GM23338 (cell line): ENCODE data around the gene WBP11. TPM values are rescaled to one million over a fixed set of nuclear protein-coding genes. Genes with fewer than 3 reads are reported as not detected.

Experiments used
- ATAC-seq: fragments of 200-7000 bp; cut with Tn5 transposase; 3 replicates; pipeline ENCODE4 v1.9.1; 2020
- DNase-seq: peaks from one replicate; pipeline ENCODE4 v3.0.0-alpha.2; 2015; ENCODE audit warnings: low spot score
- H2AFZ ChIP-seq: fragments of 200-600 bp; sonication (generic); 2 replicates; pipeline ENCODE4 v1.8.0; 2016; ENCODE audit warnings: antibody characterized with exemption, mild to moderate bottlenecking, moderate library complexity
- H3F3A ChIP-seq: fragments of 200-600 bp; sonication (generic); replicated peaks from 2 replicates; pipeline ENCODE4 v1.8.0; 2017; ENCODE audit warnings: antibody characterized with exemption, mixed run types, low read depth
- H3K27ac ChIP-seq: fragments of 200-600 bp; sonication (generic); 2 replicates; pipeline ENCODE4 v1.6.1; 2016; ENCODE audit warnings: low read depth
- H3K27me3 ChIP-seq: fragments of 200-600 bp; sonication (generic); 2 replicates; pipeline ENCODE4 v1.8.0; 2016; ENCODE audit warnings: mild to moderate bottlenecking, mixed run types, moderate library complexity; ENCODE audit not compliant: insufficient read depth
- H3K36me3 ChIP-seq: fragments of 200-600 bp; sonication (generic); 2 replicates; pipeline ENCODE4 v1.8.0; 2016; ENCODE audit warnings: mild to moderate bottlenecking; ENCODE audit not compliant: insufficient read depth
- H3K4me1 ChIP-seq: fragments of 200-600 bp; sonication (generic); 2 replicates; pipeline ENCODE4 v1.8.0; 2016; ENCODE audit warnings: mild to moderate bottlenecking, moderate library complexity; ENCODE audit not compliant: insufficient read depth
- H3K4me2 ChIP-seq: fragments of 200-600 bp; sonication (generic); 2 replicates; pipeline ENCODE4 v1.7.1; 2017; ENCODE audit warnings: mixed run types
- H3K4me3 ChIP-seq: fragments of 200-600 bp; sonication (generic); 2 replicates; pipeline ENCODE4 v1.6.1; 2016; ENCODE audit warnings: mixed run types
- H3K79me2 ChIP-seq: fragments of 200-600 bp; sonication (generic); replicated peaks from 2 replicates; pipeline ENCODE4 v1.8.0; 2017; ENCODE audit warnings: mild to moderate bottlenecking; ENCODE audit not compliant: insufficient read depth
- H3K9me2 ChIP-seq: fragments of 200-600 bp; sonication (generic); 2 replicates; pipeline ENCODE4 v1.8.0; 2017; ENCODE audit not compliant: insufficient read depth
- H4K20me1 ChIP-seq: fragments of 200-600 bp; sonication (generic); replicated peaks from 2 replicates; pipeline ENCODE4 v1.8.0; 2017; ENCODE audit warnings: mild to moderate bottlenecking; ENCODE audit not compliant: insufficient read depth
- H3K27ac Mint-ChIP-seq: 2 replicates; pipeline ENCODE4 v1.8.0; 2020; ENCODE audit warnings: inconsistent platforms, mild to moderate bottlenecking, moderate library complexity, mixed read lengths
- H3K27me3 Mint-ChIP-seq: 3 replicates; pipeline ENCODE4 v1.8.0; 2022; ENCODE audit warnings: low read depth, mild to moderate bottlenecking, moderate library complexity, mixed read lengths, inconsistent platforms; ENCODE audit not compliant: insufficient read depth, poor library complexity
- H3K36me3 Mint-ChIP-seq: 3 replicates; pipeline ENCODE4 v1.8.0; 2021; ENCODE audit warnings: low read depth, mild to moderate bottlenecking, inconsistent platforms, moderate library complexity, mixed read lengths
- H3K4me1 Mint-ChIP-seq: 3 replicates; pipeline ENCODE4 v1.8.0; 2020; ENCODE audit warnings: mild to moderate bottlenecking, inconsistent platforms, mixed read lengths
- H3K4me3 Mint-ChIP-seq: 3 replicates; pipeline ENCODE4 v1.8.0; 2021; ENCODE audit warnings: moderate library complexity, mild to moderate bottlenecking, inconsistent platforms, mixed read lengths
- H3K9me3 Mint-ChIP-seq: 3 replicates; pipeline ENCODE4 v1.8.0; 2020; ENCODE audit warnings: moderate library complexity, mild to moderate bottlenecking, inconsistent platforms, mixed read lengths
- CREB1 ChIP-seq: fragments of 250-450 bp; sonication (Bioruptor Pico); IDR thresholded peaks from 2 replicates; pipeline ENCODE4 v1.5.0; 2020; ENCODE audit warnings: low read depth, mild to moderate bottlenecking, moderate library complexity
- CTCF ChIP-seq, 2 experiments: fragments of 200-600 bp in 1 of 2; sonication (generic) in 1 of 2; conservative IDR thresholded peaks; 2 replicates each; pipeline versions ENCODE4 v1.5.1 to v1.6.1; 2016 to 2017; ENCODE audit warnings: antibody characterized with exemption in 2 of 2, low read depth in 2 of 2, mild to moderate bottlenecking in 2 of 2, moderate library complexity in 1 of 2
- EZH2 ChIP-seq: fragments of 200-600 bp; sonication (generic); IDR thresholded peaks from one replicate; pipeline ENCODE4 v1.8.0; 2017; ENCODE audit warnings: antibody characterized with exemption, mild to moderate bottlenecking, low read depth; ENCODE audit not compliant: unreplicated experiment
- EZH2phosphoT487 ChIP-seq: fragments of 200-600 bp; sonication (generic); IDR thresholded peaks from one replicate; pipeline ENCODE4 v1.8.1; 2018; ENCODE audit warnings: antibody characterized with exemption; ENCODE audit not compliant: unreplicated experiment
- JUNB ChIP-seq: IDR thresholded peaks from one replicate; pipeline ENCODE4 v1.6.1; 2016; ENCODE audit warnings: antibody characterized with exemption; ENCODE audit not compliant: unreplicated experiment
- NANOG ChIP-seq: IDR thresholded peaks from 2 replicates; pipeline ENCODE4 v1.6.1; 2016; ENCODE audit warnings: antibody characterized with exemption, borderline replicate concordance
- POLR2AphosphoS5 ChIP-seq: IDR thresholded peaks from 2 replicates; pipeline ENCODE4 v1.6.1; 2016; ENCODE audit warnings: antibody characterized with exemption, low read depth
- STAT1 ChIP-seq: IDR thresholded peaks from one replicate; pipeline ENCODE4 v1.6.1; 2016; ENCODE audit warnings: antibody characterized with exemption; ENCODE audit not compliant: unreplicated experiment
- ZNF114 ChIP-seq: fragments of 250-450 bp; sonication (Bioruptor Pico); IDR thresholded peaks from 2 replicates; pipeline ENCODE4 v1.5.0; 2020; ENCODE audit warnings: mild to moderate bottlenecking, moderate library complexity
- ZNF331 ChIP-seq: fragments of 250-450 bp; sonication (Bioruptor Pico); IDR thresholded peaks from 2 replicates; pipeline ENCODE4 v1.5.0; 2020; ENCODE audit warnings: low read depth, mild to moderate bottlenecking, moderate library complexity
- ZNF462 ChIP-seq: fragments of 250-450 bp; sonication (Bioruptor Pico); IDR thresholded peaks from 2 replicates; pipeline ENCODE4 v1.5.0; 2020; ENCODE audit warnings: mild to moderate bottlenecking, moderate library complexity
- polyA plus RNA-seq: library from polyadenylated mRNA; unstranded; fragments of >200 nt; fragmentation: Nextera tagmentation; extraction: Ambion mirVana; gene quantifications from 2 replicates; pipeline ENCODE4 v1.2.1, GENCODE V29; 2016
- total RNA-seq: library from RNA; depleted of rRNA; stranded (reverse); fragments of >200 nt; shearing (Covaris generic); gene quantifications from 2 replicates; pipeline ENCODE4 v1.2.3, GENCODE V29; 2014
- TF ChIP-seq, protein P1 (sequence below): IDR thresholded peaks from one replicate; pipeline ENCODE4 v1.6.1; 2018; ENCODE audit warnings: antibody characterized with exemption; ENCODE audit not compliant: unreplicated experiment
- TF ChIP-seq, protein P2 (sequence below): IDR thresholded peaks from 2 replicates; pipeline ENCODE4 v1.6.1; 2016; ENCODE audit warnings: antibody characterized with exemption

WBP11 gene
- total and polyA plus RNA-seq, 2 experiments from 2014 or later = 57.1 to 148 TPM

- TF ChIP-seq POLR2AphosphoS5 = peak; percentile 92
- TF ChIP-seq CTCF (conservative IDR thresholded peaks at IDR 0.05; ENCODE audit: low read depth in 2 of 2) = no peak
- no peak for TF ChIP-seq ZNF331 (CRISPR knock-in tag)
- TF ChIP-seq ZNF114 (CRISPR knock-in tag) = no peak
- TF ChIP-seq, protein P1, sequence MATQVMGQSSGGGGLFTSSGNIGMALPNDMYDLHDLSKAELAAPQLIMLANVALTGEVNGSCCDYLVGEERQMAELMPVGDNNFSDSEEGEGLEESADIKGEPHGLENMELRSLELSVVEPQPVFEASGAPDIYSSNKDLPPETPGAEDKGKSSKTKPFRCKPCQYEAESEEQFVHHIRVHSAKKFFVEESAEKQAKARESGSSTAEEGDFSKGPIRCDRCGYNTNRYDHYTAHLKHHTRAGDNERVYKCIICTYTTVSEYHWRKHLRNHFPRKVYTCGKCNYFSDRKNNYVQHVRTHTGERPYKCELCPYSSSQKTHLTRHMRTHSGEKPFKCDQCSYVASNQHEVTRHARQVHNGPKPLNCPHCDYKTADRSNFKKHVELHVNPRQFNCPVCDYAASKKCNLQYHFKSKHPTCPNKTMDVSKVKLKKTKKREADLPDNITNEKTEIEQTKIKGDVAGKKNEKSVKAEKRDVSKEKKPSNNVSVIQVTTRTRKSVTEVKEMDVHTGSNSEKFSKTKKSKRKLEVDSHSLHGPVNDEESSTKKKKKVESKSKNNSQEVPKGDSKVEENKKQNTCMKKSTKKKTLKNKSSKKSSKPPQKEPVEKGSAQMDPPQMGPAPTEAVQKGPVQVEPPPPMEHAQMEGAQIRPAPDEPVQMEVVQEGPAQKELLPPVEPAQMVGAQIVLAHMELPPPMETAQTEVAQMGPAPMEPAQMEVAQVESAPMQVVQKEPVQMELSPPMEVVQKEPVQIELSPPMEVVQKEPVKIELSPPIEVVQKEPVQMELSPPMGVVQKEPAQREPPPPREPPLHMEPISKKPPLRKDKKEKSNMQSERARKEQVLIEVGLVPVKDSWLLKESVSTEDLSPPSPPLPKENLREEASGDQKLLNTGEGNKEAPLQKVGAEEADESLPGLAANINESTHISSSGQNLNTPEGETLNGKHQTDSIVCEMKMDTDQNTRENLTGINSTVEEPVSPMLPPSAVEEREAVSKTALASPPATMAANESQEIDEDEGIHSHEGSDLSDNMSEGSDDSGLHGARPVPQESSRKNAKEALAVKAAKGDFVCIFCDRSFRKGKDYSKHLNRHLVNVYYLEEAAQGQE = no peak
- TF ChIP-seq EZH2 = no peak
- TF ChIP-seq EZH2phosphoT487 = no peak
- no peak for TF ChIP-seq NANOG
- TF ChIP-seq STAT1 = no peak
- TF ChIP-seq, protein P2, sequence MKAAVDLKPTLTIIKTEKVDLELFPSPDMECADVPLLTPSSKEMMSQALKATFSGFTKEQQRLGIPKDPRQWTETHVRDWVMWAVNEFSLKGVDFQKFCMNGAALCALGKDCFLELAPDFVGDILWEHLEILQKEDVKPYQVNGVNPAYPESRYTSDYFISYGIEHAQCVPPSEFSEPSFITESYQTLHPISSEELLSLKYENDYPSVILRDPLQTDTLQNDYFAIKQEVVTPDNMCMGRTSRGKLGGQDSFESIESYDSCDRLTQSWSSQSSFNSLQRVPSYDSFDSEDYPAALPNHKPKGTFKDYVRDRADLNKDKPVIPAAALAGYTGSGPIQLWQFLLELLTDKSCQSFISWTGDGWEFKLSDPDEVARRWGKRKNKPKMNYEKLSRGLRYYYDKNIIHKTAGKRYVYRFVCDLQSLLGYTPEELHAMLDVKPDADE = no peak
- no peak for TF ChIP-seq ZNF462 (CRISPR knock-in tag)
- peak; percentile 60 for TF ChIP-seq CREB1 (CRISPR knock-in tag)
- TF ChIP-seq JUNB = no peak
- peaks cover 5% of the 10 kb centered on the region; the same call in 1 of the 2 replicates for H4K20me1 ChIP-seq
- H3K79me2 ChIP-seq = peaks cover 18% of the 10 kb centered on the region
- peak overlapping the region; percentile 98 for H3K4me3 Mint-ChIP-seq
- H3F3A ChIP-seq = 0 out of 2 replicates have a peak, but pooled peaks cover 5% of the 10 kb centered on the region
- H3K4me2 ChIP-seq = peak overlapping the region; percentile 83
- H3K36me3 Mint-ChIP-seq = peaks cover 14% of the 10 kb centered on the region
- H3K9me3 Mint-ChIP-seq = peaks cover 11% of the 10 kb centered on the region; the same call in 2 of the 3 replicates
- H3K27me3 ChIP-seq = no peaks in the 10 kb centered on the region
- peak overlapping the region; percentile 79 for H3K27ac ChIP-seq
- H3K27me3 Mint-ChIP-seq = peaks cover 37% of the 10 kb centered on the region
- H3K27ac Mint-ChIP-seq = peak overlapping the region; percentile 96
- peaks cover 37% of the 10 kb centered on the region for H3K4me1 Mint-ChIP-seq
- ATAC-seq (peak; percentile 71), DNase-seq (peak; percentile 99)
- H2AFZ ChIP-seq = peak overlapping the region; percentile 83; the same call in 1 of the 2 replicates
- H3K36me3 ChIP-seq = no peaks in the 10 kb centered on the region
- H3K4me3 ChIP-seq = peak overlapping the region; percentile 73
- no peaks in the 10 kb centered on the region for H3K9me2 ChIP-seq
- H3K4me1 ChIP-seq = peaks cover 28% of the 10 kb centered on the region
These were observed 29.0 kb downstream of the WBP11 start for GRCh38 chr12:14774074-14774905.
